Left forelimb (tissue), 1 donor: Measurements from ENCODE around the gene PUSL1.

Experiments used
- DNase-seq: peaks from one replicate; pipeline ENCODE4 v3.0.0-alpha.2; 2018; ENCODE audit warnings: low spot score

PUSL1 gene, protein sequence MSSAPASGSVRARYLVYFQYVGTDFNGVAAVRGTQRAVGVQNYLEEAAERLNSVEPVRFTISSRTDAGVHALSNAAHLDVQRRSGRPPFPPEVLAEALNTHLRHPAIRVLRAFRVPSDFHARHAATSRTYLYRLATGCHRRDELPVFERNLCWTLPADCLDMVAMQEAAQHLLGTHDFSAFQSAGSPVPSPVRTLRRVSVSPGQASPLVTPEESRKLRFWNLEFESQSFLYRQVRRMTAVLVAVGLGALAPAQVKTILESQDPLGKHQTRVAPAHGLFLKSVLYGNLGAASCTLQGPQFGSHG

DNA sequence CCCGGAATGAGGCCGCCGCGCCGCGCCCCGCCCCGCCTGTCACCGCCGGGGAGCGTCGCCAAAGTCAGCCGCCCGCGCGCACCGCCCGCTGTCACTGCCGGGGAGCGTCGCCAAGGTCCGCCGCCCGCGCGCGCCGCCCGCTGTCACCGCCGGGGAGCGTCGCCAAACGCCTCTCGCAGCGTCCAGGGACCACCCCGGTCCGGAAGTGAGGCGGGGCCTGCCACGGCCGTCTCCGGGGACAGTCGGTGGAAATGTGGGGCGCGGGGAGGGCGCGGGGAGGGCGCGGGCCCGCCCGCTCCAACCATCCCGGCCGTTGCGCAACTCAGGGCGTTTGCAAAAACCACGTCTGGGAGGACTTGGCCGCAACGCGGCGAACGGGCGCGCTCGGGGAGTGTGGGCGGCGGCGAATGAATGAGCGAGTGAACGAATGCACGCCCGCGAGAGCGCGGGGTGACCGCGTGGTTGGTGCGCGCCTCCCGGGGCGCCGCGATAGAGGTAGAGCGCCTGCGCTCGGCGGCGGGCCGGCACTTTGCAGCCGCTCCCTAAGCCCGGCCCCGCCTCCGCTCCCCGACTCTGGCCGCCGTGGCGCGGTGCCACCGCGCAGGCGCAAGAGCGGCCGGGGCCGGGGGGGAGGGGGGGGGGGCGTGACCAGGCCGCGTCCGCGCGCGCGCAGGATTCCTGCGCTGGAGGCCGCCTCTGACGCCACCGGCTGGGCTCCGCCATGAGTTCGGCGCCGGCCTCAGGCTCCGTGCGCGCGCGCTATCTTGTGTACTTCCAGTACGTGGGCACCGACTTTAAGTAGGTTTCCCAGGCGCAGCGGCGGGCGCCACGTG, at the start of gene PUSL1, which contains the start of gene ACAP3:
Gene PUSL1 (plus strand): TSS at position 675 of the 833 bp plus-strand sequence. CDS start 47 bp downstream, at position 722.
Gene ACAP3 (minus strand): TSS at position 8 of the 833 bp plus-strand sequence. CDS start 115 bp downstream, outside the sequence.
- peak; percentile 94 for DNase-seq

DNA sequence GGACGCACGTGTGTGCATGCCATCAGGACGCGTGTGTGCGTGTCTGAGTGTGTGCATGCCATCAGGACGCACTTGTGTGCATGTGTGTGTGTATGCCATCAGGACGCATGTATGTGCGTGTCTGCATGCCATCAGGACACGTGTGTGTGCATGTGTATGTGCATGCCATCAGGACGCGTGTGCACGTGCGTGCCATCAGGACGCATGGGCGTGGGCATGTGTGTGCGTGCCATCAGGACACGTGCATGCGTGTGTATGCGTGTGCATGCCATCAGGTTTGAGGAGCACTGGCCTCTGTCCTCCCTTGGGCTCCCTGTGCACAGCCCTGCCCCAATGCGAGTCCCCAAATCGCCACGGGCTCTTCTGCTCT, 49.3 kb upstream of the PUSL1 start:
- no peak for DNase-seq

DNA sequence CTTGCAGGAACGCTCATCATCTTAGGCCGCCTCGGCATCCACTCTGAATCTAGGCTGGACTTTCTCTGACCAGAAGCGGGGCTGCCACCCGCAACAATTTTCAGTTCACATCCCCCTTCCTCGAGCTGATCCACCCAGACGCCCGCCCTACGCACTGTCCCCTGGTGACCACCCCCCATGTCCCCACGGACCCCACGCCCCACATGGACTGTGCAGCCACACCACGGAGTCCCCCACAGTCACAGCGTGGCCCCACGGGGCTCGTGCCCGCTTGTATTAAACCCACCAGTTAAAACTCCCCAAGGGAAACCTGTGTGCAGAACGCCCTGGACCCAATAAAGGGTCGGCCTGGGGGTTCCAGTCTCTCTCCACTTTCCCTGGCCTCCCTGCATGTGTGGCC, 48.9 kb upstream of the PUSL1 start:
- no peak for DNase-seq

DNA sequence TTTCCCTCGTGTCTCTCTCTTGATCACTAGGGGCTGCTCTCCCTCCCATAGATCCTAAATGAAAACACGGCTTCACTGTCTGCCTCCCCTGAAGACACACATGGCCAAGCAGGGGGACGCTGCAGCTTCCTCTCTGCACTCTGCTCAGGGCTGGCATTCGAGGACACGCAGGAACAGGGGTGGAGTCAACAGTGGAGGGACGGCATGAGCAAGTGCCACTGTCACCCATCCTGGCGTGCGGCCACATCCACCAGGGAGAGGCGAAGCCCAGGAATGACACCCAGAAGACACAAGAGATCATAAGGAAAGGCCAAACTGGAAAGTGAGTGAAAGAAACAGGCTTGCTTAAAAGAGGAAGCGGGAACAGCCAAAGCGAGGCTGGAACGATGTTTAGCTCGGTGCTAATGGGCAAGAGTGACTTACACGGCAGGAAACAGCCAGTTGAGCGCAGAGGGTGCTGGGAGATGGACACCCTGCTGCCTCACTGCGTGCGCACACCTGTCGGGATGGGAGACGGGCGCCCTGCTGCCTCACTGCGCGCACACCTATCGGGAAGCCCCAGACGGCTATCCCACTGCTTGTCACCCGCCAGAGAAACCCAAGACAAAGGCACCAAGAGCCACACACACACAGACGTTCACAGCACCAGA, 48.3 kb upstream of the PUSL1 start:
- no peak for DNase-seq

DNA sequence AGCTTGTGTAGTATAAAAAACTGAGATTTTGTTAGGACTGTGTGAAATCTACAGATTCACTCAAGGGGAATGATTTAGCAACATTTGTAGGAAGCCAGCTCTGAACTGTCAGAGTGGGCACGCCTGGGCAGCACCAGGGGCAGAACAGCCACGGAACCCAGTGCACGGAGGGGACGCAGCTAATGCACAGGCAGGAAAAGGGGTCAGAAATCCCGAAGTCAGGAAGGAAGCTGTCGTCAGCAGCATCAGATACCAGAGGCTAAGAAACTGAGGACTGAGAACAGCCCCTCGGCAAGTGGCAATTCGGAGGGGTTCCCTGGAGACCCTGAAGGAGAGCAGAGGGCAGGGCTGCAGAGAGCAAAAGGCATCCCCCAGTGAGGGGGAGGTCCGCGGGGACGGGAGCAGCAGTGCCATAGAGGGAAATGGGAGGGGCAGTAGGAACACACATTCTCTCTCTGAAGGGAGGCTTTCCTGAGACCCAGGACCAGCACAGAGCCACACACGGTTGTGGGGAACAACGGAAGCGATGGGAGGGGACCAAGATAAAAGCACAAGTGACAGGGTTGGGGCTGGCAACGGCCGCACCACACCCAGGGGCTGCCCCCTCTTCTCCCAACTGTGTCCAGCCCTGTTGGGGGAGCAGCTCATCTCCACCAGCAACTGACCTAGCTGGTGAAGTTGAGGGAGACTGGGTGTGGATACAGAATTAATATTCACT, 47.4 kb upstream of the PUSL1 start:
- no peak for DNase-seq

DNA sequence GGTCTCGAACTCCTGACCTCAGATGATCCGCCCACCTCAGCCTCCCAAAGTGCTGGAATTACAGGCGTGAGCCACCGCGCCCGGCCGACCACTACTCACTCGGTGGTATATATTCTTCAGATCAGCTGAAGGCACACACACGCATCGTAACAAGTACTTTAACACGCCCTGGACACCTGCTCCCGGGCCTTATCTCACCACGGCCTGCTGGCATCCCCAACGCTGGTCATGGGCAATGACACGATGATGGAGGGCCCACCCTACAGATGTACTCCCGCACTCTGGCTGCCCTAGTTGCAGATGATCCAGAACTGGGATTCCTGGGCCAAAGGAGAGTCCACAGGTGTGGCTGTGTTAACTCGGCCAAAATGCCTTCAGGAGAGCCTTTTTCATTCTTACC, 46.3 kb upstream of the PUSL1 start:
- DNase-seq, result no peak

DNA sequence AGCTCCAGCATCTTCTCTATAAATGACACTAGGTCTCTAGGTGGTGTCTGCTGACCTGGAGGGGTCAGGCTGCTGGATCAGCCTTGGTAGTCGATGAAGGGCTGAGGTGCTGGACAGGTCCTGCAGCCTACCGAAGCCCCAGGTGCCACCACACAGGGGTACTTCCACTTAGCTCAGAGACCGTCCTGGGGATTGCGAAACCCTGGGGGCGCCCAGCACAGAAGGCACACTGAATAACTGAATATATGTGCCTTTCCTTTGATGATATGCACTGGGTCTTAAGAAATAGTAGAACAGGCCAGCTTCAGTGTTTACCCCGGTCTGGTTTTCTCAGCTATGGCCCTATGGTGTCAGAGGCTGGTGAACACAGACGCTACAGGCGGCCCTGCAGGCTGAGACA, 45.6 kb upstream of the PUSL1 start:
- no peak for DNase-seq

DNA sequence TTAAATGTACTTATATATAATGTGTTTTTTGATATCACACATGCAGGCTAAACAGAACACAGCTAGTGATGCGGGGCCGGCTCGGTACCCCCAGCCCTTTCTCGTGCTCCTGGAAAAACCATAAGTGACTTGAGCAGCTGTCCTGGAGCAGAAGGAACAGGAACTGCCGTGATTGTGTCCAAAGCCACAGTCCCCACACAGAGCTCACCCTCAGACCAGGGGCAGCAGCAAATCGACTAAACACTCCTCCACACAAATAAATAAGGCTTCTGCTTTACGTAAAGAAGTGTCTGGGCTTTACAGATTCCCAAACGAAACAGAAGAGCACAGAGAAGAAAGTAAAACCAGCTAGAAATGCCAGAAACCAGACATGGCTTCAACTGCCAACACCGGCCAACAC, 44.4 kb upstream of the PUSL1 start:
- DNase-seq, result no peak

DNA sequence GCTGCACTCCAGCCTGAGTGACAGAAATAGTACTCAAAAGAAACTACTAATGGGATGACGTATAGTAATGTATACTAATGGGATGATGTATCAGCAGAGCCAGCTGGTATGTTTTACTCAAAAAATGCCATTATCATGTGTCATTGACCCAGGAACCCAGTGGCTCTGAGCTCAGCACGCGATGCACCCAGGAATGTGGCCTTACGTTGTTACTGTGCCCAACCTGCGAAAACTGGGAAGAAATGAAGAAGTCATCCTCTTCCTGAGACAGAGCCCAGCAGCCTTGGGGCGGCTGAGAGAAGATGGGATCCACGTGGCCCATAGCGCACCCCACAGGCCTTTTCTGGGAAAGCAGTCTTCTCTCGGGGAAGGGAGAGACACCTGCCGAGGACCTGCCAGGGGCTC, 43.5 kb upstream of the PUSL1 start:
- no peak for DNase-seq

DNA sequence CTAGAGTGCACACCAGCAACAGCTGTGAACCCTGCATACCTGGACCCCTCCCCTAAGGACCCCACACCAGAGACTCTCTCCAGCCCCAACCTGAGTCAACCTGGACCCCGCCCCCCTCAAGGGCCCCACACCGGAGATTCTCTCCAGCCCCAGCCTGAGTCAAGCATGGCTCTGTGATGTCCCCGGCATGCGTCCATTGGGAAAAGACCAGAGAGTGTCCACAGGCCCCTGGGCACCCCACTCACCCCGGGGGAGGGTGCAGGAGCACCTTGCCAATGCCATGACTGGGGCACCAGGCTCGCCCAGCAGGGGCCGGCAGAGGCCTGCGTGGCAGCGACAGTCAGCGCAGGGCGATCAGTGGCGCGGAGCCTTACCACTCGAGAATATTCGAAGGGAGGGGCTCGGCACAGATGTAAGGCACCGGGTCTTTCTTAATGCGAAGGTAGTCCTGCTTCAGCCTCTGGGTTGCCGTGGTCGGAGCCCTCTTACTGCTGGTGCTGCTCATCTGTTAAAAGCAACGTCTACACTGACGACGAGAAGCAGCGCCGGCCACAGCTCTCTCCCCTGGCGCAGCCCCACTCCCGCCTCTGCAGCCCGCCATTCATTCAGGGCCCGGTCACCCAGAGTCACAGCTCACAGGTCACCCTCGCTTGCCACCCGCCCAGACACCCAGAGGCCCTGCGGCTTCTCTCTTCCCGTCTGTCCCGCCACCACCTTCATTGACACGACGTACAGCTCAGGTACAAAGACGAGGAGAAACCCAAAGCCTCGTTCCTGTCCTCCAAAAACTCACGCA, 40.7 kb upstream of the PUSL1 start:
- DNase-seq, result no peak

DNA sequence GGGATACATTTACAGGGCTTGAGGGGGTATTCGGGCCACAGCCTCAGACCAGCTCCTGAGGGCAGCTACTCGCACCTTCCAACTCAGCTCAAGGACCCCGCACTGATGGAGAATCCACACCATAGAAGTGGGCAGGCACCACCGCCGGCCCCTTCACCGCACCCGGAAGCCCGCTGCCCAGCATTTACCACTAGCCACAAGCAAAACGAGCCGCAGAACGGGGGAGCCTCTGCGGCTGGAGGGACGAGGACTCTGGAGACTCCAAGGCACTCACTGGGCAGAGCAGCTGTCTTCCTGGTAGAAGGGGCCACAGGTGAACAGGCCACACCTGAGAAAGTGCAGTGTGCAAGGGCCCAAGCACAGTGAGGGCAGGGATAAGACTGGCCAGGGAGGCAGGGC, 40.1 kb upstream of the PUSL1 start:
- DNase-seq, result no peak

DNA sequence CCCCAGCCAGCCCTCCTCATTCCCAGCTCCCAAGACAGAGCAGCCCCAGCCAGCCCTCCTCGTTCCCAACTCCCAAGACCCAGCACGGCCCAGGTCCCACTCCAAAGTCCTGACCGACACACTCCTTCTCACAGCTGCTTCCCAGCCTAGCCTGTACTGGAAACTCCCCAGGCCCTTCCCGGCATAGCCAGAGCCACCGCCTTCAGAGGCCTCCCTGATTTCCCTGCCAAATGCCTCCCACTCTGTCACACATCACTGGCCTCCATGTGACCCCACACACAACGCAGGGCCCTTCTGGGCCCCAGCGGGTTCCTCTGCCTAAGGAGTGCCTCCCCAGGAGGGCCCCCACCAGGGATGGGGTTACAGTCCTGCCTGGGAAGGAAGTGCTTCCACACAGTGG, 37.6 kb upstream of the PUSL1 start:
- DNase-seq, result no peak

DNA sequence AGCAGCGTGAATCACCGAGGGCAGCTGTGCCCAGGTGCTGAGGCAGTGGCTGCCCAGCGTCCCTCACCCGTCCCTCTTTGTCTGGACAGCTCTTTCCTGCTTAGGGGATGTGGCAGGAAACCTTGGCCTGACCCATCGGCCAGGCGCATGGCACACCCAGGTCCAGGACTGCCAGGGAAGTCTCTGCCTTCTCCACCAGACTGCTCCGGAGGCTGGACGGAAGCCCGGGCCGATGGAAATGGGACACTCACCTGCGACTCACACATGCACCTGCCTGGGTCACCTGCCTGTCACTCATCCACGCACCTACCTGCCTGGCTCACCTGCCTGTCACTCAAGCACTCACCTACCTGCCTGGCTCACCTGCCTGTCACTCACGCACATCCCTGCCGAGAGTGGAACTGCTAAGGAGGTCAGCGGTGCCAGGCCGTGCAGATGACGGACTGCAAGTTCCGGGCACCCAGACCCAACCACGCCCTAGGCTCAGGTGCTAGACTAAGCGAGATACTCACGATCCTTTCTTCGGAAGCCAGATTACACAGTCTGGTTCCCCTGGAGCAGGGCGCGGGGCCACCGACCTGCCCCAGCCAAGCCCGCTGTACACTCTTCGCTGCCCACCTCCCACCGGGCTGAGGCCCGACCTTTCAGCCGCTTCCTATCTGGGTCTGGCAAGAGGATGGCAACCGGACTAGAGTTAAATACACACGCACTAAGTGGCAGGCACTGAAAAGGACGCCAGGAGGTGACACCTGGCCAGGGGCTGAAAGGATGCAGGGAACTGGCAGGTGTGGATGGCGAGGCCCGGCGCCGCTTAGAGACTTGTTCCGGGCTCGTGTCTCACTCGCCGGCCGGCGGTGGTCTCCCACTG, 35.8 kb upstream of the PUSL1 start:
- DNase-seq, result no peak

DNA sequence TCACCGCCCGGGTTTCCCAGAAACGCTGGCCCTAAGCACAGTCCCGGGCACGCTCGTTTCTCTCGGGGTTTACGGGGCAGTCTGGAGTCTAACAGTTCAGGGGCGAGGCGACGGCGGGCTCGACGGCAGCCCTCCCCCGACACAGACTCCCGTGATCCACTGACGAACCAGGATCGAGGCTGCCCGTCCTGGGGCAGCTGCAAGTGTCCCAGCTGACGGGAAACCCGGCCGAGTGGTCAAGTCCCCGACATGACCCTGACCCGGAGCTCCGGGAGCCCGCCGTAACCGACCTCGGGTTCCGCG, 35.2 kb upstream of the PUSL1 start:
- DNase-seq, result no peak

DNA sequence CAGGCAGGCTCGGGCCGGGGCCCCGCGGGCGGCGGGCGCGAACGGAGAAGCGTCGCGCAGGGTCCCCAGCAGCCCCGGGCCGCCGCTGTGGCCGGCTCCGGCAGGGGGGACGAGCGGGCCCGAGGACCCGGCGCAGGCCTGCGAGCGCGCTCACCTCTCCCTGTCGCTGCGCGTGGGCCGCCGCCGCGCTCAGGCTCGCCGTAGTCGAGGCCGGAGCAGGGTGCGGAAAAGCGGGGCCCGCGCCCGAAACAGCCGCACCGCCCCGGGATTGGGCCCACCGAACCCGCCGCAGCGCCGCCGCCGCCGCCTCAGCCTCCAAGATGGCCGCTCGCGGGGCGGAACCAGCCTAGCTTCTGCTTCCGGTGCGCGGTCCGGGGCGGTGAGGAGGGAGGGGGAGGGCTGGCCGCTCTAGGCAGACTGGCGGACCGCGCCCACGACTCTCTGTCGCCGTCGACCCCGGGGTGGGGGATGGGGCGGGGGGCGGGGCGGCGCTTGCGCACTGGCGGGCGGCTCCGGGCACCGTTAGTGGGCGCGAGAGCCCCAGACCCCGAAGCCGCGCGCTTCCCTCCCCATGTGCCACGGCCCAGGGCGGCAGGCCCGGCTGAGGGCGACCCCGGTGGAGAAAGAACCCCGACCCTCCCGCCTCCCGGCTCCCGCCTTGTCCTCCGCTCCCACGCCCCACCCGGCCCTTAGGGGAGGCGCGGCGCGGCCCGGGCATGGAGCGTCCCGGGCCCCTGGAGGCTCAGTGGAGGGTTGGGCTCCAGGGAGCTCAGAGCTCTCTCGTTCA, 34.7 kb upstream of the PUSL1 start, which contains the start of gene UBE2J2:
Gene UBE2J2 (minus strand): TSS at position 343 of the 787 bp plus-strand sequence. CDS start 5,862 bp downstream, outside the sequence.
- DNase-seq, result peak; percentile 95

DNA sequence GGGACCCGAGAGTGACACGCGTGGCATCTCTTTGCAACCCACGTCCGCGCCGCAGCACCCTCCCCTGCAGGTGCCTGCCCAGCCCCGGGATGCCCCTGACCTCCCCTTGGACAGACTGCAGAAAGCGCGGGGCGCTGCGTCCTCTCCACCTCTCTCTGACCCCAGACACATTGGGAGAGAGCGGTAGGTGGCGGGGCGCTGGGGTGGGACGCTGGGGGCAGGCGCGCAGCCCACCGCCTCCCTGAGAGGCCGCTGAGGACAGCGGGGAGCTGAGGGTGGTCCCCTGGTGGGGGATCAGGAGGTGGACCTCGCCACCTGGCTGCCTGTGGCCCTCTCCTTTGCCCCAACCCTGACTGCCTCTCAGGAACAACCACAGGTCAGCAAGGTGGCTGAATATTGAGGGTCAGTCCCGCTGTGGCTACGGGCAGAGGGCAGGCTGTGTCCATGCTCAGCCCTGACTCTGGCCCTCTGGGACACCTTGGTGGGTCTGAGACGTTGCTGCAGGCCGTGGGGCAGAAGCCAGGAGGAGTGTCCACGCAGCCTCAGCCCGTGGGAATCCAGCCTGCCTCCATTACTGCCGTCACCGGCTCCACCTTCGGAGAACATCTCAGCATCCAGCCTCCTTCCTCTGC, 34.0 kb upstream of the PUSL1 start:
- DNase-seq, result no peak

DNA sequence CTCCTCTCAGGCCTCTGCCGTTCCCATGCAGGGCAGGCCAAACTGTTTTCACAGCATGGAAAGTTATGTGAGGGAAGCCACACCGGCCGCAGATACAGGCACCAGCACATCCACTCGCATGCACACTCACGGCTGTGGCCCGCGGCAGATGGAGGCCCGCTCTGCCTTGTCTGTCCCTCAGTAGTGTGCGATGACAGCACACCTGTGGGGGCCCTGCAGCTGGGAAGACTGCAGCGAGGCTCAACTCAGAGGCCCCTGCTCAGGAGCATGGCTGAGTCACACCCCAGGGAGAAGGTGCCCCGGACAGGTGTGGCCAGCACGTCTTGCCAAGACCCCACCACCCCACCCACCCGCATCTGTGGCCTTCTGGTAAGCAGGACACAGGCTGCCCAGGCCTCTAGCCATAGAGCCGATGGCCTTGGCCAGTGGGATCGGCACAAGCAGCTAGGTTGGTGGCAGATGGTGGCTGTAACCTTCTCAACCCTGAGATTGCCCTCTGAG, 33.4 kb upstream of the PUSL1 start:
- DNase-seq, result no peak

DNA sequence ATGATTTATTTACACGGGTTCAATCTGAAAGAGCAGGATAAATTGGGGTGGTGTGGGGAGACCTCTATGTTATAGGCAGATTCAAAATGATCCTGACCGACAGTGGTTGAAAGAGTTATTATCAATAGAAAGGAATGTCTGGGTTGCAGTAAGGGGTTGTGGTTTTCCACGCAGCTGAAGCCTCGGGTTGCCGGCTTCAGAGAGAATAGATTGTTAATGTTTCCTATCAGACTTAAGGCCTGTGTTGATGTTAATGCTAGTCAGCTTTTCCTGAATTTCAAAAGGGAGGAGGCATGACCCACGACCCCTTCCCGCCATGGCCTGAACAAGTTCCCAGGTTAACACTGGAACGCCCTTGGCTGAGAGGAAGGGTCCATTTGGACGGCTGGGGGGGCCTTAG, 32.6 kb upstream of the PUSL1 start:
- DNase-seq, result no peak

DNA sequence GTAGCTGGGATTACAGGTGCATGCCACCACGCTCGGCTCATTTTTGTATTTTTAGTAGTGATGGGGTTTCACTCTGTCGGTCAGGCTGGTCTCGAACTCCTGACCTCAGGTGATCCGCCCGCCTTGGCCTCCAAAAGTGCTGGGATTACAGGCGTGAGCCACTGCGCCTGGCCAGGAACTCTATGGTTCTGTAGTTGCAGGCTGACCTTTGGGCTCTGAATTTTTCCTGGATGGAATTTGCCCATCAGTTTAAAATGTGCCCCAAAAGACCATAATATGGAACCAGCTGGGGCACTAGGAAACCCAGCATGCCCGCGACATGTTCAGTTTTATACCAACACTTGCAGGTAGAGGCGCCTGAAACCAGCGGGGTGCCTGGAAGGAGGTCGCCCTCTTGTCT, 29.8 kb upstream of the PUSL1 start:
- DNase-seq, result no peak
